Right kidney (tissue), 9 donors: ENCODE measurements around the gene PRKD1.
A peak's percentile ranks its signal among the peaks of the same experiment; 100 is the strongest.

ENCODE experiments used
- DNase-seq: peaks from one replicate; pipeline ENCODE4 v3.0.0-alpha.2; 2016
- long read RNA-seq, 8 donors: transcript quantifications; one replicate each; lab custom pipeline, GENCODE V29; 2026

The PRKD1 gene
- long read RNA-seq, donor 1 = 0 reads
- long read RNA-seq, donor 2 = 0 reads
- long read RNA-seq, donor 3, partial matches to known transcripts = 9 of 9 reads
- long read RNA-seq, donor 3, other reads (novel, unspliced or antisense) = 0 of 9 reads
- long read RNA-seq, donor 4, partial matches to known transcripts = 20 of 20 reads
- long read RNA-seq, donor 4, other reads (novel, unspliced or antisense) = 0 of 20 reads
- long read RNA-seq, donor 5, partial matches to known transcripts = 5 of 5 reads
- long read RNA-seq, donor 5, other reads (novel, unspliced or antisense) = 0 of 5 reads
- long read RNA-seq, donor 6, partial matches to known transcripts = 13 of 13 reads
- long read RNA-seq, donor 6, other reads (novel, unspliced or antisense) = 0 of 13 reads
- long read RNA-seq, donor 7 = 0 reads
- long read RNA-seq, donor 8, partial matches to known transcripts = 5 of 5 reads
- long read RNA-seq, donor 8, other reads (novel, unspliced or antisense) = 0 of 5 reads

- no peak for DNase-seq
Observed at GRCh38 chr14:29927376-29928116, at the start of gene PRKD1. Gene PRKD1, minus strand, starts transcription at chr14:29927847.

- DNase-seq = no peak
Observed at GRCh38 chr14:29971101-29971500, 43.5 kb upstream of the PRKD1 start.

GRCh38 chr14:29955087-29955486 is 27.4 kb upstream of the PRKD1 start:
- no peak for DNase-seq

- no peak for DNase-seq
Observed at GRCh38 chr14:29953501-29953900, 25.9 kb upstream of the PRKD1 start.

- DNase-seq = no peak
Observed at GRCh38 chr14:29944091-29944490, 16.4 kb upstream of the PRKD1 start.

GRCh38 chr14:29941401-29941800 is 13.8 kb upstream of the PRKD1 start:
- DNase-seq = no peak

GRCh38 chr14:29940482-29940881 is 12.8 kb upstream of the PRKD1 start:
- no peak for DNase-seq

GRCh38 chr14:29937116-29937515 is 9.5 kb upstream of the PRKD1 start:
- DNase-seq = no peak

- no peak for DNase-seq
Observed at GRCh38 chr14:29930283-29930682, 2.6 kb upstream of the PRKD1 start.

GRCh38 chr14:29928117-29928640 is 532 bp upstream of the PRKD1 start:
- peak; percentile 79 for DNase-seq

- DNase-seq = peak; percentile 88
Observed at GRCh38 chr14:29926701-29927375, 809 bp downstream of the PRKD1 start.

GRCh38 chr14:29926228-29926627 is 1.4 kb downstream of the PRKD1 start:
- DNase-seq = no peak

- DNase-seq = no peak
Observed at GRCh38 chr14:29925736-29926135, 1.9 kb downstream of the PRKD1 start.

- DNase-seq = no peak
Observed at GRCh38 chr14:29925101-29925722, 2.4 kb downstream of the PRKD1 start.

GRCh38 chr14:29919845-29920244 is 7.8 kb downstream of the PRKD1 start:
- DNase-seq = no peak

- DNase-seq = no peak
Observed at GRCh38 chr14:29918981-29919380, 8.7 kb downstream of the PRKD1 start.

GRCh38 chr14:29913566-29913965 is 14.1 kb downstream of the PRKD1 start:
- DNase-seq = no peak

GRCh38 chr14:29911810-29912209 is 15.8 kb downstream of the PRKD1 start:
- no peak for DNase-seq

GRCh38 chr14:29908652-29909577 is 18.7 kb downstream of the PRKD1 start:
- no peak for DNase-seq

GRCh38 chr14:29906256-29906870 is 21.3 kb downstream of the PRKD1 start:
- peak; percentile 23 for DNase-seq

- DNase-seq = no peak
Observed at GRCh38 chr14:29905543-29905942, 22.1 kb downstream of the PRKD1 start.
